Bronchial epithelial cell (primary cell): ENCODE results near the gene APLF. TPM values are rescaled to one million over a fixed set of nuclear protein-coding genes. Genes with fewer than 3 reads are reported as not detected.

Experiments
- DNase-seq: peaks from one replicate; pipeline ENCODE4 v3.0.0-alpha.2; 2010; ENCODE audit warnings: low read depth
- FAIRE-seq: peaks from 2 replicates; lab custom pipeline; 2011; peaks lifted over from hg19 to GRCh38; lab: Jason Lieb, UNC
- H3K27me3 ChIP-seq: 2 replicates; pipeline ENCODE4 v1.5.1; 2011; ENCODE audit warnings: low read length; ENCODE audit not compliant: control insufficient read depth, insufficient read depth
- H3K36me3 ChIP-seq: 2 replicates; pipeline ENCODE4 v1.5.1; 2011; ENCODE audit warnings: low read length; ENCODE audit not compliant: control insufficient read depth, insufficient read depth
- H3K4me3 ChIP-seq: 2 replicates; pipeline ENCODE4 v1.5.1; 2011; ENCODE audit warnings: mild to moderate bottlenecking, low read depth, low read length, control low read depth
- total RNA-seq: library from RNA; depleted of rRNA; stranded (reverse); fragments of >200 nt; gene quantifications from 2 replicates; pipeline ENCODE4 v1.2.1, GENCODE V29; 2014
- TF ChIP-seq, protein P1 (sequence below): IDR thresholded peaks from 2 replicates; pipeline ENCODE4 v1.5.1; 2011; ENCODE audit warnings: mild to moderate bottlenecking, moderate library complexity, low read length, control low read depth, inconsistent platforms; ENCODE audit not compliant: insufficient read depth, severe bottlenecking

APLF gene
- total RNA-seq, 1 donor from 2014 or later = 4.2 TPM

DNA sequence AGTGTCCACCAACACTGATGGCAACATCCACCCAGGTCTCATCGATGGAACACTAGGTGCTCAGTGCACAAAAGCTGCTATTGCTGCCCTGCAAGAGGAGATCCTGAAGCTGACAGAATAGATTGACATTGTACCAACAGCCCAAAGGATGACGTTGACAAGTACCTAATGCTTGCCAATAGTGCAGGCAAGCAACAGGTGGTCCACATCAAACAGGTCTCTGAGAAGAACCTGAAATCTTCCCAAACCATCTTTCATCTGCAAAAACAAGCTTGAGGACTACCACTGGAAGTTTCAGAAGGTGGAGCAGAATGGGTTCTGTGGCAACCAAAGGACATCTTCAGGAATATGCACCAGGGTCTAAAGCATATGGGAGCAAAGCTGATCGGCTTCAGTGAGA is 160.2 kb downstream of the APLF start:
- no peak overlapping the region for H3K4me3 ChIP-seq
- no peaks in the 10 kb centered on the region for H3K36me3 ChIP-seq
- DNase-seq = no peak
- TF ChIP-seq, protein P1, sequence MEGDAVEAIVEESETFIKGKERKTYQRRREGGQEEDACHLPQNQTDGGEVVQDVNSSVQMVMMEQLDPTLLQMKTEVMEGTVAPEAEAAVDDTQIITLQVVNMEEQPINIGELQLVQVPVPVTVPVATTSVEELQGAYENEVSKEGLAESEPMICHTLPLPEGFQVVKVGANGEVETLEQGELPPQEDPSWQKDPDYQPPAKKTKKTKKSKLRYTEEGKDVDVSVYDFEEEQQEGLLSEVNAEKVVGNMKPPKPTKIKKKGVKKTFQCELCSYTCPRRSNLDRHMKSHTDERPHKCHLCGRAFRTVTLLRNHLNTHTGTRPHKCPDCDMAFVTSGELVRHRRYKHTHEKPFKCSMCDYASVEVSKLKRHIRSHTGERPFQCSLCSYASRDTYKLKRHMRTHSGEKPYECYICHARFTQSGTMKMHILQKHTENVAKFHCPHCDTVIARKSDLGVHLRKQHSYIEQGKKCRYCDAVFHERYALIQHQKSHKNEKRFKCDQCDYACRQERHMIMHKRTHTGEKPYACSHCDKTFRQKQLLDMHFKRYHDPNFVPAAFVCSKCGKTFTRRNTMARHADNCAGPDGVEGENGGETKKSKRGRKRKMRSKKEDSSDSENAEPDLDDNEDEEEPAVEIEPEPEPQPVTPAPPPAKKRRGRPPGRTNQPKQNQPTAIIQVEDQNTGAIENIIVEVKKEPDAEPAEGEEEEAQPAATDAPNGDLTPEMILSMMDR = no peak
- peak; percentile 94 for FAIRE-seq
- peaks cover 4% of the 10 kb centered on the region for H3K27me3 ChIP-seq

Other genes with a start within 250 kb of the APLF start
- 19.2 and 26.5 TPM in 2 replicates for gene PPP3R1, start 215.1 kb upstream of the APLF start, total RNA-seq
- gene CNRIP1, start 147.6 kb upstream of the APLF start, total RNA-seq = 0.26 TPM in 1 of 2 replicates, not detected in the other
- gene PLEK, start 102.3 kb upstream of the APLF start, total RNA-seq = under 0.01 TPM in 1 of 2 replicates, not detected in the other
- gene FBXO48, start 291 bp upstream of the APLF start, total RNA-seq = 0.26 and 0.64 TPM in 2 replicates
- not detected in 2 replicates for gene PROKR1, start 176.0 kb downstream of the APLF start, total RNA-seq